ENCODE results near the gene ACACB.

Gene ACACB

GRCh38 chr12:109239691-109240090, 123.3 kb downstream of the ACACB start:
- H3K4me3 ChIP-seq (ENCODE audit: low read depth, low read length): no peak overlapping the region
- no peak for TF ChIP-seq CTCF (IDR thresholded peaks at IDR 0.05; ENCODE audit: insufficient read depth, low read depth, low read length, missing control alignments)
- no peak for DNase-seq (ENCODE audit: low read depth)

GRCh38 chr12:109240365-109240764, 124.0 kb downstream of the ACACB start:
- no peak for TF ChIP-seq CTCF (IDR thresholded peaks at IDR 0.05; ENCODE audit: insufficient read depth, low read depth, low read length, missing control alignments)
- DNase-seq (ENCODE audit: low read depth): no peak
- no peak overlapping the region for H3K4me3 ChIP-seq (ENCODE audit: low read depth, low read length)

- H3K4me3 ChIP-seq (ENCODE audit: low read depth, low read length): no peak overlapping the region
- no peak for TF ChIP-seq CTCF (IDR thresholded peaks at IDR 0.05; ENCODE audit: insufficient read depth, low read depth, low read length, missing control alignments)
- no peak for DNase-seq (ENCODE audit: low read depth)
Observed at GRCh38 chr12:109241936-109242335, 125.5 kb downstream of the ACACB start.

- no peak for DNase-seq (ENCODE audit: low read depth)
- no peak overlapping the region for H3K4me3 ChIP-seq (ENCODE audit: low read depth, low read length)
- no peak for TF ChIP-seq CTCF (IDR thresholded peaks at IDR 0.05; ENCODE audit: insufficient read depth, low read depth, low read length, missing control alignments)
Observed at GRCh38 chr12:109244073-109244472, 127.7 kb downstream of the ACACB start.

GRCh38 chr12:109246221-109246620, 129.8 kb downstream of the ACACB start:
- H3K4me3 ChIP-seq (ENCODE audit: low read depth, low read length): no peak overlapping the region
- no peak for DNase-seq (ENCODE audit: low read depth)
- TF ChIP-seq CTCF (IDR thresholded peaks at IDR 0.05; ENCODE audit: insufficient read depth, low read depth, low read length, missing control alignments): no peak

GRCh38 chr12:109247831-109248654, 131.7 kb downstream of the ACACB start:
- no peak for DNase-seq (ENCODE audit: low read depth)
- no peak for TF ChIP-seq CTCF (IDR thresholded peaks at IDR 0.05; ENCODE audit: insufficient read depth, low read depth, low read length, missing control alignments)
- no peak overlapping the region for H3K4me3 ChIP-seq (ENCODE audit: low read depth, low read length)

GRCh38 chr12:109250523-109250922, 134.1 kb downstream of the ACACB start:
- H3K4me3 ChIP-seq (ENCODE audit: low read depth, low read length): no peak overlapping the region
- no peak for TF ChIP-seq CTCF (IDR thresholded peaks at IDR 0.05; ENCODE audit: insufficient read depth, low read depth, low read length, missing control alignments)
- no peak for DNase-seq (ENCODE audit: low read depth)
